Upper lobe of left lung (tissue), 4 donors: ENCODE measurements around the gene R3HDM1.

ENCODE experiments used
- CTCF ChIP-seq, 6 experiments: fragments of 450-650 bp in 4 of 6; fragments of 200-600 bp in 2 of 6; sonication (generic) in 2 of 6; IDR thresholded peaks; one replicate each; pipeline ENCODE4 v1.5.1; 2016 to 2019; ENCODE audit warnings: antibody characterized with exemption in 6 of 6
- EP300 ChIP-seq, 4 donors: sonication (generic); formaldehyde crosslinking; IDR thresholded peaks; one replicate each; pipeline ENCODE4 v1.5.1; 2017; ENCODE audit warnings: antibody characterized with exemption in 4 of 4, control low read depth in 2 of 4
- POLR2A ChIP-seq, 4 donors: fragments of 450-650 bp; IDR thresholded peaks; one replicate each; pipeline ENCODE4 v1.5.1; 2016 to 2017; ENCODE audit warnings: antibody characterized with exemption in 4 of 4, mild to moderate bottlenecking in 2 of 4
- POLR2AphosphoS5 ChIP-seq, 2 donors: sonication (generic); formaldehyde crosslinking; IDR thresholded peaks; one replicate each; pipeline ENCODE4 v1.5.1; 2017; ENCODE audit warnings: antibody characterized with exemption in 2 of 2

GRCh38 chr2:135485441-135485840 is 45.8 kb upstream of the R3HDM1 start:
- TF ChIP-seq POLR2A (IDR thresholded peaks at IDR 0.05) (no peak), CTCF (IDR thresholded peaks at IDR 0.05) (no peak), POLR2AphosphoS5 (IDR thresholded peaks at IDR 0.05) (no peak), EP300 (IDR thresholded peaks at IDR 0.05) (no peak)
